Stomach (tissue), 9 donors: Measurements from ENCODE around the gene FTO. TPM values are rescaled to one million over a fixed set of nuclear protein-coding genes. Genes with fewer than 3 reads are reported as not detected.

ENCODE experiments used
- DNase-seq, 2 donors: peaks; one replicate each; pipeline versions ENCODE4 v3.0.0 to v3.0.0-alpha.2; 2013 to 2019
- H3K27ac ChIP-seq, 5 donors: fragments of 200-600 bp in 4 of 5; sonication (generic) in 4 of 5; one replicate each; pipeline ENCODE4 v1.5.1; 2013 to 2019; ENCODE audit warnings: mild to moderate bottlenecking in 1 of 5, moderate library complexity in 1 of 5
- H3K27me3 ChIP-seq, 3 donors: fragments of 200-600 bp; sonication (generic); one replicate each; pipeline ENCODE4 v1.5.1; 2017 to 2019; ENCODE audit warnings: mixed run types in 1 of 3
- H3K36me3 ChIP-seq, 4 donors: fragments of 200-600 bp; sonication (generic); 1 replicate in 3 of 4; 2 replicates in 1 of 4; pipeline ENCODE4 v1.5.1; 2016 to 2019
- H3K4me1 ChIP-seq, 4 donors: fragments of 200-600 bp; sonication (generic); one replicate each; pipeline ENCODE4 v1.5.1; 2016 to 2019
- H3K4me3 ChIP-seq, 4 donors: fragments of 200-600 bp; sonication (generic) in 3 of 4; one replicate each; pipeline ENCODE4 v1.5.1; 2016 to 2019; ENCODE audit warnings: mild to moderate bottlenecking in 1 of 4
- H3K9me3 ChIP-seq, 4 donors: fragments of 200-600 bp; sonication (generic); one replicate each; pipeline ENCODE4 v1.5.1; 2016 to 2019
- EP300 ChIP-seq: sonication (generic); formaldehyde crosslinking; IDR thresholded peaks from one replicate; pipeline ENCODE4 v1.6.1; 2017; ENCODE audit warnings: antibody characterized with exemption
- POLR2A ChIP-seq, 4 donors: fragments of 450-650 bp; IDR thresholded peaks; one replicate each; pipeline ENCODE4 v1.6.1; 2016; ENCODE audit warnings: antibody characterized with exemption in 4 of 4, control low read depth in 2 of 4, mild to moderate bottlenecking in 1 of 4, moderate library complexity in 1 of 4
- POLR2AphosphoS5 ChIP-seq, 3 donors: sonication (generic); formaldehyde crosslinking; IDR thresholded peaks; one replicate each; pipeline ENCODE4 v1.6.1; 2016; ENCODE audit warnings: antibody characterized with exemption in 3 of 3
- WGBS, 5 donors: extraction: QIAGEN DNeasy Blood & Tissue Kit in 3 of 5; methylation state at CpG; one replicate each; pipeline versions ENCODE4 v1.1.5 to v1.1.7; 2013 to 2018; 5-methylcytosine and 5-hydroxymethylcytosine counted together
- intact Hi-C: fragments of 100-400 bp; cut with DNase I; formaldehyde crosslinking; loops from one replicate; pipeline ENCODE4 v1.15.1; 2023; ENCODE audit warnings: low total_unique reads
- polyA plus RNA-seq, 3 donors: library from polyadenylated mRNA; stranded (reverse); fragments of 200-250 nt; gene quantifications; one replicate each; pipeline ENCODE4 v1.2.3, GENCODE V29; 2013
- total RNA-seq, 5 donors: library from RNA; depleted of rRNA; stranded (reverse); fragments of >200 nt; gene quantifications; one replicate each; pipeline versions ENCODE4 v1.1.0 to v1.2.3, GENCODE V29; 2014 to 2016
- TF ChIP-seq, protein P1 (sequence below), 7 experiments: fragments of 450-650 bp in 4 of 7; fragments of 200-600 bp in 3 of 7; sonication (generic) in 3 of 7; IDR thresholded peaks; one replicate each; pipeline ENCODE4 v1.5.1; 2016 to 2019; ENCODE audit warnings: antibody characterized with exemption in 7 of 7, control low read depth in 2 of 7, mild to moderate bottlenecking in 1 of 7
- donor health status: healthy with polysubstance abuse.
- donor health status: Bipolar disorder and iron deficiency.
- donor health status: healthy.

Gene FTO
- total and polyA plus RNA-seq, 8 donors: 9.3 to 88.7 (median 24.6) TPM

DNA sequence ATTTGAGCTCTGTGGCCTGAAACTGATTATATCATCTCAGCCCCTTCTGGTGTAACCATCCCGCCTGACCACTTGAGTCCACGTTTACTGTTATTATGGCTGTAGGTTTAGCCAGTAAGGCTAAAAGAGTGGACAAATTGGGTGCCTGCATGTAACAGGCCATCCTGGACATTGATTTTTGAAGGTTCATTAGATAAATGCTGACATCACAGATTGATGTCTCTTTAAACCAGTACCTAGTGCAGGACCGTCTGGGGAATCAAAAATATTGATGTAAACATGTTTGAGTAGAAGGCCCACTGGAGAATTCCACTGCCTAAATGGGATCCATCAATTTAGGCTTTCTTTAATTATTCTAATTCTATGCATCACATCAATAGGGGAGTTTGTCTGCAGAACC lies 367.6 kb downstream of the FTO start:
- no peaks in the 10 kb centered on the region for H3K27me3 ChIP-seq
- WGBS, 5 donors: 93 to 99% (median 95%) methylated on average over 3 of the region's 3 CpGs
- no peak overlapping the region for H3K4me3 ChIP-seq
- no peak for DNase-seq
- H3K4me1 ChIP-seq: peaks cover 0 to 4% (median 0%) of the 10 kb centered on the region in 4 donors
- TF ChIP-seq POLR2A (IDR thresholded peaks at IDR 0.05) (no peak), POLR2AphosphoS5 (IDR thresholded peaks at IDR 0.05) (no peak), EP300 (no peak)
- TF ChIP-seq, protein P1, sequence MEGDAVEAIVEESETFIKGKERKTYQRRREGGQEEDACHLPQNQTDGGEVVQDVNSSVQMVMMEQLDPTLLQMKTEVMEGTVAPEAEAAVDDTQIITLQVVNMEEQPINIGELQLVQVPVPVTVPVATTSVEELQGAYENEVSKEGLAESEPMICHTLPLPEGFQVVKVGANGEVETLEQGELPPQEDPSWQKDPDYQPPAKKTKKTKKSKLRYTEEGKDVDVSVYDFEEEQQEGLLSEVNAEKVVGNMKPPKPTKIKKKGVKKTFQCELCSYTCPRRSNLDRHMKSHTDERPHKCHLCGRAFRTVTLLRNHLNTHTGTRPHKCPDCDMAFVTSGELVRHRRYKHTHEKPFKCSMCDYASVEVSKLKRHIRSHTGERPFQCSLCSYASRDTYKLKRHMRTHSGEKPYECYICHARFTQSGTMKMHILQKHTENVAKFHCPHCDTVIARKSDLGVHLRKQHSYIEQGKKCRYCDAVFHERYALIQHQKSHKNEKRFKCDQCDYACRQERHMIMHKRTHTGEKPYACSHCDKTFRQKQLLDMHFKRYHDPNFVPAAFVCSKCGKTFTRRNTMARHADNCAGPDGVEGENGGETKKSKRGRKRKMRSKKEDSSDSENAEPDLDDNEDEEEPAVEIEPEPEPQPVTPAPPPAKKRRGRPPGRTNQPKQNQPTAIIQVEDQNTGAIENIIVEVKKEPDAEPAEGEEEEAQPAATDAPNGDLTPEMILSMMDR (IDR thresholded peaks at IDR 0.05): no peak
- no peaks in the 10 kb centered on the region for H3K36me3 ChIP-seq
- no peaks in the 10 kb centered on the region for H3K9me3 ChIP-seq
- intact Hi-C loops: no loop called here
- H3K27ac ChIP-seq: no peak overlapping the region

DNA sequence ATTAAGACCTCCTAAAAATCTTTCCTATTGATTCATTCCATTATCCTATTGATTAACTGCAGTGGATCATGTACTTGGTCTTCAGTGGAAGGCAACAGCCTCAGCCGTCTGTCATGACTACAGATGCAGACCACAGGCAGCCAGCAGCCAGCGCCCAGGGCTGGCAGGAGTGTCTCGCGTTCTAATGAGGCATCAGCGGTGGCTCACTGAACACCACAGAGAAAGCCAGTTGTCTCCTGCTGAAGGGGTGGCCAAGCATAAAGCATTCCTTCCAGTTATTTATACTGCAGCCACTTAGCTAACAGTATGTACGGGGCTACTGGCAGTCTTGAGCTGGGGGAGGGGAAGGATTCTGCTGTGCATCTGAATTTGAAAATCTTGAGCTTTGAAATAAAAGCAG lies 368.3 kb downstream of the FTO start:
- WGBS, 5 donors: 91 to 98% (median 95%) methylated on average over 6 of the region's 6 CpGs
- no peak for DNase-seq
- TF ChIP-seq EP300 (no peak), POLR2A (IDR thresholded peaks at IDR 0.05) (no peak)
- intact Hi-C loops: no loop called here
- Histone ChIP-seq H3K9me3 (no peaks in the 10 kb centered on the region), H3K27ac (no peak overlapping the region), H3K27me3 (no peaks in the 10 kb centered on the region), H3K4me3 (no peak overlapping the region), H3K36me3 (no peaks in the 10 kb centered on the region), H3K4me1 (no peaks in the 10 kb centered on the region)

DNA sequence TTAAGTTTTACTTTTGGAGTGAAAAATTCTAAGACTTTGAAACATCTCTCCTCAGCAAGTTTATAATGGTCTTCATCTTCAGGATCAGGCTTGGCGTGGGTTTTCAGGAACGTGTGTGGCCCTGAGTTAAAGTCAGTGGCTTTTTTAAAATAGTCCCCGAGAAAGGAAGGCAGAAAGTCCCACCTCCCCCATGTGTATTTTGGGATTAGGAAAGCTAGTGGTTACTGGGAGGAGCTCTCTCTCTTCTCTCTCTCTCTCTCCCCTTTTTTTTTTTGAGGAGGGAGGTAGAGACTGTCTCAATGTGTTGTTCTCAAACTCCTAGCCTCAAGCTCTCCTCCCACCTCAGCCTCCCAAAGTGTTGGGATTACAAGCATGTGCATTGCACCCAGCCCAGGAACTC lies 369.4 kb downstream of the FTO start:
- intact Hi-C loops: no loop called here
- DNase-seq: no peak
- 67 to 82% (median 71%) methylated on average over 3 of the region's 3 CpGs for WGBS, 5 donors
- no peak overlapping the region for H3K4me3 ChIP-seq
- no peak overlapping the region for H3K27ac ChIP-seq
- no peak for TF ChIP-seq POLR2A (IDR thresholded peaks at IDR 0.05)
- TF ChIP-seq POLR2AphosphoS5 (IDR thresholded peaks at IDR 0.05): no peak
- TF ChIP-seq, protein P1 (IDR thresholded peaks at IDR 0.05): no peak
- TF ChIP-seq EP300: no peak
- H3K9me3 ChIP-seq: no peaks in the 10 kb centered on the region
- no peaks in the 10 kb centered on the region for H3K4me1 ChIP-seq
- H3K36me3 ChIP-seq: no peaks in the 10 kb centered on the region
- no peaks in the 10 kb centered on the region for H3K27me3 ChIP-seq

DNA sequence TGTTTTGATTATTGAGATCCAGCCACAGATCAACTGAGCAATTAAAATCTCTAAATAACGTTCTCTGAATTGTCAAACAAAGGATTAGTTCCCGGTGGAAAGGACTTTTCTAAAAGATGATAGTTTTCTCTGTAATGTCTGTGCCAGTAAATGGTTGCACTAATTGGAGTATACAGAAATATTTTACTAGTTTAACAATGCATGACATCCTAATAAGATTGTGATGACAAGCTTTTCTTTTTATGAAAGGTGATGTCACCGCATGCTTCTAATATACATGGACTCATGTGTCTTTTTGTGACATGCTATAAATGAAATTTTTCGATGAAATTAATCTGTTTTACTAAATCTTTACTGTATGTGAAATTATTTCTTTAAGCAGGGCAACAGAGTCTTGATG lies 371.5 kb downstream of the FTO start:
- H3K27ac ChIP-seq: no peak overlapping the region
- no peaks in the 10 kb centered on the region for H3K27me3 ChIP-seq
- 78 to 89% (median 88%) methylated on average over 4 of the region's 4 CpGs for WGBS, 5 donors
- DNase-seq: no peak
- H3K9me3 ChIP-seq: no peaks in the 10 kb centered on the region
- no peaks in the 10 kb centered on the region for H3K36me3 ChIP-seq
- no peak for TF ChIP-seq EP300
- TF ChIP-seq POLR2AphosphoS5 (IDR thresholded peaks at IDR 0.05): no peak
- no peak for TF ChIP-seq POLR2A (IDR thresholded peaks at IDR 0.05)
- TF ChIP-seq, protein P1 (IDR thresholded peaks at IDR 0.05): no peak
- intact Hi-C loops: no loop called here
- no peak overlapping the region for H3K4me3 ChIP-seq
- no peaks in the 10 kb centered on the region for H3K4me1 ChIP-seq

DNA sequence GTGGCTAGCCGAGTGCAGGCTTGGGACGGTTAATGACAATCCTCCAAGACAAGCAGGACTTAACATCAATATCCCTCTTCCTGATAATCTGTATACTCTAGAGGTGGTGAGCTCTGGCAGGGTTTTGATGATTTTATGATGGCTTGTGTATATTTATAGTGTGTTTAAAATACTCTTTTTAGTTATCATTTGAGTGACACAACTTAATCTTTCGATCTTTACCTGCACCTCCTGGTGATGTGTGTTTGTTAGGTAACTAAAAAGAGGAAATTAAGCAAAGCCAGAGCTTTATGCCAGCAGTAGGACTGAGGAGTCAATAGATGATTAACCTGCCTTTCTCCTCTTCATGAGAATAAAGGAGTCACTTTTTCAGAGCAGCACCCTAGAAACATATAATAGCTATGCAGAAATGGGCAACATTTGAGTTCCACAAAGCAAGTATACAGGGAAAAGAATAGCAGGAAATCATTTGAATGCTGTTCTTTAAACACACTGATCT lies 372.1 kb downstream of the FTO start:
- intact Hi-C loops: no loop called here
- no peaks in the 10 kb centered on the region for H3K9me3 ChIP-seq

More for the DNA sequence above, 372.1 kb downstream of the FTO start:
- WGBS, 5 donors: 89 to 92% (median 90%) methylated on average over 3 of the region's 3 CpGs
- Histone ChIP-seq H3K4me3 (no peak overlapping the region), H3K36me3 (no peaks in the 10 kb centered on the region), H3K4me1 (no peaks in the 10 kb centered on the region), H3K27ac (no peak overlapping the region), H3K27me3 (no peaks in the 10 kb centered on the region)
- no peak for DNase-seq
- no peak for TF ChIP-seq POLR2AphosphoS5 (IDR thresholded peaks at IDR 0.05)
- TF ChIP-seq, protein P1 (IDR thresholded peaks at IDR 0.05): no peak
- TF ChIP-seq EP300: no peak
- no peak for TF ChIP-seq POLR2A (IDR thresholded peaks at IDR 0.05)
